Measurements from ENCODE around the gene INSRR. TPM values are rescaled to one million over a fixed set of nuclear protein-coding genes. Genes with fewer than 3 reads are reported as not detected.

The INSRR gene
- total and polyA plus RNA-seq, 2 of the 8 experiments (the other 6 are each of a cell fraction or from before 2014, with no cell fraction given): 0.02 TPM; not detected in 1

GRCh38 chr1:156809281-156809680 lies 49.6 kb downstream of the INSRR start (continued):
- TF ChIP-seq BRCA1 (IDR thresholded peaks at IDR 0.05; ENCODE audit: low read depth, low read length): no peak
- TF ChIP-seq KDM1A (IDR thresholded peaks at IDR 0.05; ENCODE audit: borderline replicate concordance, low read length): no peak
- TF ChIP-seq SP1 (IDR thresholded peaks at IDR 0.05; ENCODE audit: low read depth, low read length): no peak
